ENCODE measurements around the gene PDCD7. TPM values are rescaled to one million over a fixed set of nuclear protein-coding genes. Genes with fewer than 3 reads are reported as not detected.
"Not testable (repeated sequence)": the region's sequence is repeated elsewhere in the genome, so short reads cannot be mapped to it uniquely, and the experiment has no call there.

PDCD7 gene, protein sequence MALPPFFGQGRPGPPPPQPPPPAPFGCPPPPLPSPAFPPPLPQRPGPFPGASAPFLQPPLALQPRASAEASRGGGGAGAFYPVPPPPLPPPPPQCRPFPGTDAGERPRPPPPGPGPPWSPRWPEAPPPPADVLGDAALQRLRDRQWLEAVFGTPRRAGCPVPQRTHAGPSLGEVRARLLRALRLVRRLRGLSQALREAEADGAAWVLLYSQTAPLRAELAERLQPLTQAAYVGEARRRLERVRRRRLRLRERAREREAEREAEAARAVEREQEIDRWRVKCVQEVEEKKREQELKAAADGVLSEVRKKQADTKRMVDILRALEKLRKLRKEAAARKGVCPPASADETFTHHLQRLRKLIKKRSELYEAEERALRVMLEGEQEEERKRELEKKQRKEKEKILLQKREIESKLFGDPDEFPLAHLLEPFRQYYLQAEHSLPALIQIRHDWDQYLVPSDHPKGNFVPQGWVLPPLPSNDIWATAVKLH
- 19.8 TPM for total RNA-seq
- long read RNA-seq, transcript PDCD7-201 (5 exons, 2,851 nt), result major isoform, 13 of 35 reads
- long read RNA-seq, partial matches to known transcripts, result 18 of 35 reads
- long read RNA-seq, other reads (novel, unspliced or antisense), result 4 of 35 reads

DNA sequence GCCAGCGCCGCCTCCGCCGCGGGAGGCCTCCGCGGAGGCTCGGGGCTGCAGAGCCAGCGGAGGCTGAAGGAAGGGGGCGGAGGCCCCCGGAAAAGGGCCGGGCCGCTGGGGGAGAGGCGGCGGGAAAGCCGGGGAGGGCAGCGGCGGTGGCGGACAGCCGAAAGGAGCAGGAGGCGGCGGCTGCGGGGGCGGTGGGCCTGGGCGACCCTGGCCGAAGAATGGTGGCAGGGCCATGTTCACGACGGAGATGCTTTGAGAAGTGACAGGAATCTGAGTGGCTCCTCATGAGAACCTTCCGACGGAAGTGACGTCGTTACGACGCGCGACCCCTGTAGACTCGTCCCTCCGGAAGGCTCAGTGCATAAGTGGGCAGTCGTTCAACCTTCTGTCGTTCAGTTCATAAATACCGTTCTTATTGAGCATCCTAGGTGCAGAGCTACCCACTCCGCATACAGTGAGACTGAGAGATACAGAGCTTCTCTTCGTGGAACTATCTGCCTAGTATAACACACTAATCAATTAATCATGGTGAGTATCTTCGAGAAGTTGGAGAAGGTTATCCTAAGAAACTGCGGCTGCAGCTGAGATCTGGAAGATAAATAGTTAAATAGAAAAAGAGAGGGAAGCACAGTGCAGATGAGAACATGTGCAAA is at the start of gene PDCD7:
Gene PDCD7, minus strand, starts transcription at position 261 of the 653 bp plus-strand sequence. Its CDS starts 27 bp downstream, at position 234.
- DNase-seq (peak; percentile 95), ATAC-seq (peak; percentile 94 to 96)
- Histone ChIP-seq H3K27ac (peak within 1 kb of the TSS; percentile 90), H3K4me1 (peaks cover 34% of the 10 kb centered on the region), H3K36me3 (peaks cover 23% of the 10 kb centered on the region), H3K4me3 (peak within 1 kb of the TSS; percentile 84), H3K9me3 (no peaks in the 10 kb centered on the region), H3K27me3 (ENCODE audit: low read depth) (no peaks in the 10 kb centered on the region)
- intact Hi-C loops (cut with DNase I), result no loop called here
- TF ChIP-seq, protein P1, sequence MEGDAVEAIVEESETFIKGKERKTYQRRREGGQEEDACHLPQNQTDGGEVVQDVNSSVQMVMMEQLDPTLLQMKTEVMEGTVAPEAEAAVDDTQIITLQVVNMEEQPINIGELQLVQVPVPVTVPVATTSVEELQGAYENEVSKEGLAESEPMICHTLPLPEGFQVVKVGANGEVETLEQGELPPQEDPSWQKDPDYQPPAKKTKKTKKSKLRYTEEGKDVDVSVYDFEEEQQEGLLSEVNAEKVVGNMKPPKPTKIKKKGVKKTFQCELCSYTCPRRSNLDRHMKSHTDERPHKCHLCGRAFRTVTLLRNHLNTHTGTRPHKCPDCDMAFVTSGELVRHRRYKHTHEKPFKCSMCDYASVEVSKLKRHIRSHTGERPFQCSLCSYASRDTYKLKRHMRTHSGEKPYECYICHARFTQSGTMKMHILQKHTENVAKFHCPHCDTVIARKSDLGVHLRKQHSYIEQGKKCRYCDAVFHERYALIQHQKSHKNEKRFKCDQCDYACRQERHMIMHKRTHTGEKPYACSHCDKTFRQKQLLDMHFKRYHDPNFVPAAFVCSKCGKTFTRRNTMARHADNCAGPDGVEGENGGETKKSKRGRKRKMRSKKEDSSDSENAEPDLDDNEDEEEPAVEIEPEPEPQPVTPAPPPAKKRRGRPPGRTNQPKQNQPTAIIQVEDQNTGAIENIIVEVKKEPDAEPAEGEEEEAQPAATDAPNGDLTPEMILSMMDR (IDR thresholded peaks at IDR 0.05), result no peak

DNA sequence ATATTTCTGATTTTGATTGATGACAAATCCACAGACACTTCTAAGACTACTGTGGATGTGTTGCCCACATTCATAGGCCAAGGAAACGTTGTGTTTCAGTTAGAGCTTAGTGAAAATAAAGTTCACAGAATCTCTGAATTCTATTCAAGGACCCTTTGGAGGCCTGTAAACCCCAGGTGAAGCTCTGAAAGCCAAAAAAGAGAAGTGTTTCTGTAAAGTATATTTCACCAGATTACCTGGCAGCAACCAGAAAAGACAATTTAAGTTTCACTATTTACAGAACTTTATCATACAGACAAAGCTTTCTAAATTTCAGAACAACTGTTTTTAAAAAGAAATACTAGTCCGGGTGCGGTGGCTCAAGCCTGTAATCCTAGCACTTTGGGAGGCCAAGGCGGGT is 48.9 kb upstream of the PDCD7 start:
- ATAC-seq (no peak), DNase-seq (no peak)
- Histone ChIP-seq H3K4me1 (peaks cover 21% of the 10 kb centered on the region), H3K27me3 (ENCODE audit: low read depth) (no peaks in the 10 kb centered on the region), H3K27ac (no peak overlapping the region), H3K9me3 (no peaks in the 10 kb centered on the region), H3K4me3 (no peak overlapping the region), H3K36me3 (peaks cover 28% of the 10 kb centered on the region)
- TF ChIP-seq, protein P1 (IDR thresholded peaks at IDR 0.05), result no peak
- intact Hi-C loops (cut with DNase I), result loop anchor here (10.0 kb wide), 1 partner anchor 92 kb away; no protein-coding TSS in a partner anchor

DNA sequence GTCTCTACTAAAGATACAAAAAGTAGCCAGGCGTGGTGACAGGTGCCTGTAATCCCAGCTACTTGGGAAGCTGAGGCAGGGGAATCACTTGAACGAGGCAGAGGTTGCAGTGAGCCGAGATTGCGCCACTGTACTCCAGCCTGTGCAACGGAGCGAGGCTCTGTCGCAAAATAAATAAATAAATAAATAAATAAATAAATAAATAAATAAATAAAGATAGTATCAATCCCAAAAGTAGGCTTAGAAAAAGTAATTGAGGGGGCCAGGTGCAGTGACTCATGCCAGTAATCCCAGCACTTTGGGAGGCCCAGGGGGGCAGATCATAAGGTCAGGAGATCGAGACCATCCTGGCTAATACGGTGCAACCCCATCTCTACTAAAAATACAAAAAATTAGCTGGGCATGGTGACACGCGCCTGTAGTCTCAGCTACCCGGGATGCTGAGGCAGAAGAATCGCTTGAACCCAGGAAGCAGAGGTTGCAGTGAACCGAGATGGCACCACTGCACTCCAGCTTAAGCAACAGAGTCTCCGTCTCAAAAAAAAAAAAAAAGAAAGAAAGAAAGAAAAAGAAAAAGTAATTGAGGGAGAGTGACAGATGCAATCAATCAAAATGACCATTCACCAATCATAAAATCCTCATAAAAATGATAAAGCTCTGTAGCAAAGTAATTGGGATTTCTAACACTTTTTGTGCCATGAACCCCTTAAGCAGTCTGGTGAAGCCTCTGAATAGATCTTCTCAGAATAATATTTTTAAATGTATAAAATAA is 48.2 kb upstream of the PDCD7 start:
- DNase-seq; H3K27ac ChIP-seq; H3K27me3 ChIP-seq (ENCODE audit: low read depth); H3K9me3 ChIP-seq; ATAC-seq; H3K4me3 ChIP-seq: not testable (repeated sequence)
- H3K4me1 ChIP-seq, result peaks cover 21% of the 10 kb centered on the region
- intact Hi-C loops (cut with DNase I), result loop anchor here (10.0 kb wide), 1 partner anchor 93 kb away; no protein-coding TSS in a partner anchor
- H3K36me3 ChIP-seq, result peaks cover 35% of the 10 kb centered on the region

DNA sequence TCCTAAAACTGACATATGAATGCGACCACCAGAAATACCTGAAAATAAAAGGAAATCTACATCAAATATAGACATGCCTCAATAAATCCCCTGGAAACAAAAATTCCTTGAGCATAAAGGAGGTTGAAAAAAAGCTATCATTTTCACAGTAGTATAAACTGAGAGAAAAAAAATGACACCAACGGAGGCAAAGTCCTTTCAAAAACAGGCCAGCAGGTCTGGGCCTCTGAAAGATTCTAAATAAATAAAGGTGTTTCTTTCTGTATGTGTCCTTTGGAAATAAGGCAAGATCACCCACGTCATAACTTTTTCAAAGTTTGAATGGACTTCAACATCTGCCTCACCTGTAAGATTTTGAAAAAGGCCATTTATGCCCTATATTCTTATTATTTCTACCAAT is 46.6 kb upstream of the PDCD7 start:
- intact Hi-C loops (cut with DNase I), result loop anchor here (10.0 kb wide), 1 partner anchor 95 kb away; no protein-coding TSS in a partner anchor
- peaks cover 51% of the 10 kb centered on the region for H3K36me3 ChIP-seq
- TF ChIP-seq, protein P1 (IDR thresholded peaks at IDR 0.05), result no peak

DNA sequence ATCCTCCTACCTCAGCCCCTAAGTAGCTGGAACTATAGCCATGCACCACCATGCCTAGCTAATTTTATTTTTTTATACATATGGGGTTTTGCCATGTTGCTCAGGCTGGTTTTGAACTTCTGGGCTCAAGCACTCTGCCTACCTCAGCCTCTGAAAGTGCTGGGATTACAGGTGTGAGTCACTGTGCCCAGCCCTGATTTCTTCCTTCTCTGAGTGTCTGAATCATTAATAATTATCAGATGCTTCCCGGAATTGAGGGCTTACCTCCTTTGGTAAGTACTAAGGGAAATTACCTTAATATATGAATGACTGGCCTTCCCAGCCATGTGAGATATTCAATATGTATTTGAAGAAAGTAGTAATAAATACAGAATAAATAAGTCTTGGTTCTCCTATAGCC is 44.3 kb upstream of the PDCD7 start:
- Histone ChIP-seq H3K4me3 (no peak overlapping the region), H3K9me3 (no peaks in the 10 kb centered on the region), H3K4me1 (peaks cover 11% of the 10 kb centered on the region), H3K36me3 (peaks cover 74% of the 10 kb centered on the region), H3K27ac (no peak overlapping the region), H3K27me3 (ENCODE audit: low read depth) (no peaks in the 10 kb centered on the region)
- DNase-seq (no peak), ATAC-seq (peak in 1 of 2 donors; percentile 42)
- intact Hi-C loops (cut with DNase I), result no loop called here
- TF ChIP-seq, protein P1 (IDR thresholded peaks at IDR 0.05), result no peak

More for the DNA sequence above, 46.6 kb upstream of the PDCD7 start:
- Histone ChIP-seq H3K4me1 (peaks cover 21% of the 10 kb centered on the region), H3K9me3 (no peaks in the 10 kb centered on the region), H3K27ac (no peak overlapping the region), H3K27me3 (ENCODE audit: low read depth) (no peaks in the 10 kb centered on the region), H3K4me3 (no peak overlapping the region)
- no peak for DNase-seq
- ATAC-seq, result no peak

Measured in lower lobe of right lung (tissue), 2 donors.